Activated naive CD4-positive, alpha-beta T cell treated with anti-CD3 and anti-CD28 coated beads, Interleukin-2, amount 10 ng/mL, durations not matched to agents 7 days and 5 days (primary cell): ENCODE measurements around the gene GTF2I.
A peak's percentile ranks its signal among the peaks of the same experiment; 100 is the strongest.
"Not testable (repeated sequence)": the region's sequence is repeated elsewhere in the genome, so short reads cannot be mapped to it uniquely, and the experiment has no call there.

ENCODE experiments used
- CTCF ChIA-PET: fragments of 350-600 bp; sonication (Branson Sonifier 250); formaldehyde crosslinking; loops from one replicate; lab custom pipeline; 2021; ENCODE audit warnings: antibody characterized with exemption; lab: Charles Lee
- DNase-seq: peaks from one replicate; pipeline ENCODE4 v3.0.0-alpha.2; 2020
- H3K27ac Mint-ChIP-seq: one replicate; pipeline ENCODE4 v1.8.0; 2021; ENCODE audit warnings: mild to moderate bottlenecking, moderate library complexity, mixed read lengths
- H3K27me3 Mint-ChIP-seq: one replicate; pipeline ENCODE4 v1.8.0; 2021; ENCODE audit warnings: mild to moderate bottlenecking, mixed read lengths
- H3K36me3 Mint-ChIP-seq: one replicate; pipeline ENCODE4 v1.8.0; 2021; ENCODE audit warnings: mixed read lengths
- H3K4me1 Mint-ChIP-seq: one replicate; pipeline ENCODE4 v1.8.0; 2021; ENCODE audit warnings: mixed read lengths
- H3K4me3 Mint-ChIP-seq: one replicate; pipeline ENCODE4 v1.8.0; 2021; ENCODE audit warnings: mild to moderate bottlenecking, moderate library complexity, mixed read lengths
- H3K9me3 Mint-ChIP-seq: one replicate; pipeline ENCODE4 v1.8.0; 2021; ENCODE audit warnings: mixed read lengths

Gene GTF2I

DNA sequence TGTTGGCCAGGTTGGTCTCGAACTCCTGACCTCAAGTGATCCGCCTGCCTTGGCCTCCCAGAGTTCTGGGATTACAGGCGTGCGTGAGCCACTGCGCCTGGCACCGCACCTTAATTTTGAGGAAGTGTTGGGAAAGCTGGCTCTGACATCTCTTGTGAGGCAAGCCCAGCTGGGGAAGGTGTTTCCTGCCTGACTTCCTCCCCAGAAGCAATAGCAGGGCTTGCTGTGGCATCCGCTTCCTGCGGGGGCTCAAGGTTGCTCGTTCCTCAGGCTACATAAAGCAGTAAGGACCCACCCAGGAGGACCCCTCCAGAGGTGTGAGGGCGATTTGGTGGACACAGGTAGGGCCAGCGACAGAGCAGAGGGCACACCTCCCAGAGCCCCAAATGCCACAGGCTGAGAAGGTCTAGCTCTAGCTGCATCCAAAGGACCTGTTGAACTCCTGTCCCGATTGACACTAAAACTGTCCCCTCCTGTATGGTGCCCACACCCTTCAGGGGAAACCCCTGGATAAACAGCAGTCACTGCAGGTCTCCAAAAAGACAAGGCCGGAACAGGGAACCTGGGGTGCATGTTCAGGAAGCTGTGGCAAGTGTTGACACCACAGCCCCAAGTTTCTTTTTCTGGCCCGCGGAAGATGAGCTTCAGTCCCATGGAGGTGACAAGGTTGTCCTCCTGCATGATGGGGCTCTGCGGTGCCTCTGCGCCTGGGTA lies 107.8 kb downstream of the GTF2I start:
- H3K9me3 Mint-ChIP-seq, H3K36me3 Mint-ChIP-seq, H3K27ac Mint-ChIP-seq, CTCF ChIA-PET, DNase-seq, H3K4me3 Mint-ChIP-seq, H3K27me3 Mint-ChIP-seq, H3K4me1 Mint-ChIP-seq: not testable (repeated sequence)

DNA sequence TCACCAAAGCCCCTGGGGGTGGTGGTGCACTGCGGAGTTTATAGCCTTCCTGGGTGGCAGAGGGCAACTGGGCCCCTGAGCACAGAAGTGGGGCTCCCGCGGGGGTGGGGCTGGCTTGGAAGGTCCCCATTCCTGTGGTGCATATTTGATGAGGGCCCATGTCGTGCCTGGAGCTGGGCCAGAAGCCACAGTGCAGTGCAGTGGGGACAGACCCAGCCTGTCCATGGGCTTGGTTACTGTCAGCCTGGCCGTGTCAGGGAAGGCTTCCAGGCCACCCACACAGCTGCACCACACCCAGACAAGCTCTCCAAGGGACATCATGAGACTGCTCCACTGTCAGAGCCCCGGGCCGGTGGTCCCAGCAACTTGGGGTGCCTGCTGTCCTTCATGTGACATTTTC lies 109.0 kb downstream of the GTF2I start:
- H3K36me3 Mint-ChIP-seq, H3K4me1 Mint-ChIP-seq, H3K9me3 Mint-ChIP-seq, H3K4me3 Mint-ChIP-seq, DNase-seq, H3K27ac Mint-ChIP-seq, CTCF ChIA-PET, H3K27me3 Mint-ChIP-seq: not testable (repeated sequence)

DNA sequence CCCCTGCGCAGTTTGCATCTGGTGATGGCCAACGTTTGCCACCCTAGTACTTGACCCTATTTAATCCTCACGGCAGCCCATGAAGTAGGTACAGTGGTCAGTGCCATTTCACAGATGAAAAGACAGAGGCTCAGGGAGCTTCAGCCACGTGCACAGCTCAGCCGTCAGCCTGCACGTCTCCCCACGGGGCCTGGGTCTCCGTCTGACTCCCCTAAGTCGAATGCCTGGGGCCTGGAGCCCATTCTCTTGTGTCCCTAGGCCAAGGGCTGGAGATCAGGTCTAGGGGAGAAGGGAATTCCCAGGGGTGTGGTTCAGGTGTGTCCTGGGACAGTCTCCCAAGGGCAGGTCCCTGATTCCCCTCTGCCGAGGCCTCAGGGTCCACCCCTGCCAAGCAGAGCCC lies 109.5 kb downstream of the GTF2I start:
- CTCF ChIA-PET, DNase-seq, H3K9me3 Mint-ChIP-seq: not testable (repeated sequence)

DNA sequence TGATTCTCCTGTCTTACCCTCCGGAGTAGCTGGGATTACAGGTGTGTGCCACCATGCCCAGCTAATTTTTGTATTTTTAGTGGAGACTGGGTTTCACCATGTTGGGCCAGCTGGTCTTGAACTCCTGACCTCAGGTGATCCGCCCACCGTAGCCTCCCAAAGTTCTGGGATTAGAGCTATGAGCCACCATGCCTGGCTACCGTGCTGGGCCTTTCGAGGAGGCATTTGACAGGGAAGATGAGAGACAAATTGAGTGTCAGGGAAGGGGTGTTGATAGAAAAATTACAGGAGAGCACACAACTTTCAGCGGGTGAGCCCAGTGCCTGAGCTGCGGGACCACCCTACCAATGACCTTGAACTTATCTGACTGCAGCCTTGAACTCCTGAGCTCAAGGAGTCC lies 112.5 kb downstream of the GTF2I start:
- H3K4me3 Mint-ChIP-seq, CTCF ChIA-PET, H3K36me3 Mint-ChIP-seq, H3K4me1 Mint-ChIP-seq, H3K27me3 Mint-ChIP-seq, DNase-seq, H3K27ac Mint-ChIP-seq, H3K9me3 Mint-ChIP-seq: not testable (repeated sequence)

More for the DNA sequence above, 109.5 kb downstream of the GTF2I start:
- H3K36me3 Mint-ChIP-seq, H3K27me3 Mint-ChIP-seq, H3K4me3 Mint-ChIP-seq, H3K4me1 Mint-ChIP-seq, H3K27ac Mint-ChIP-seq: not testable (repeated sequence)

DNA sequence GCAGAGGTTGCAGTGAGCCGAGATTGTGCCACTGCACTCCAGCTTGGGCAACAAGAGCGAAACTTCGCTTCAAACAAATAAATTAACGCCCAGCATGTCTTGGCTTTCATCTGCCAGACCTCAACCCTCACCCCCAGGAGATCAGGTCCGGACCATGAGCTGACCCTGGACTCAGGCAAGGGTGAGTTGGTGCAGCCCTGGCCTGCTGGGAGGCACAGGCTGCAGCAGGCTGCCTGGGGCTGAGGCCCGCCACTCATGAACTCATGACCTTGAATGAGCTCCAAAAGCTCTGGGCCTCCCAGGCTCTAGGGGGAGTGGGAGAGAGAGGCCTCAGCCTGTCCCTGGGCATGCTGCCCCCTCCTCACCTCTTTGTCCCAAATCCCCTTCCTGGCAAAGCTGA lies 114.6 kb downstream of the GTF2I start:
- H3K36me3 Mint-ChIP-seq, H3K27me3 Mint-ChIP-seq, H3K4me3 Mint-ChIP-seq, H3K4me1 Mint-ChIP-seq, H3K27ac Mint-ChIP-seq, CTCF ChIA-PET, H3K9me3 Mint-ChIP-seq, DNase-seq: not testable (repeated sequence)

DNA sequence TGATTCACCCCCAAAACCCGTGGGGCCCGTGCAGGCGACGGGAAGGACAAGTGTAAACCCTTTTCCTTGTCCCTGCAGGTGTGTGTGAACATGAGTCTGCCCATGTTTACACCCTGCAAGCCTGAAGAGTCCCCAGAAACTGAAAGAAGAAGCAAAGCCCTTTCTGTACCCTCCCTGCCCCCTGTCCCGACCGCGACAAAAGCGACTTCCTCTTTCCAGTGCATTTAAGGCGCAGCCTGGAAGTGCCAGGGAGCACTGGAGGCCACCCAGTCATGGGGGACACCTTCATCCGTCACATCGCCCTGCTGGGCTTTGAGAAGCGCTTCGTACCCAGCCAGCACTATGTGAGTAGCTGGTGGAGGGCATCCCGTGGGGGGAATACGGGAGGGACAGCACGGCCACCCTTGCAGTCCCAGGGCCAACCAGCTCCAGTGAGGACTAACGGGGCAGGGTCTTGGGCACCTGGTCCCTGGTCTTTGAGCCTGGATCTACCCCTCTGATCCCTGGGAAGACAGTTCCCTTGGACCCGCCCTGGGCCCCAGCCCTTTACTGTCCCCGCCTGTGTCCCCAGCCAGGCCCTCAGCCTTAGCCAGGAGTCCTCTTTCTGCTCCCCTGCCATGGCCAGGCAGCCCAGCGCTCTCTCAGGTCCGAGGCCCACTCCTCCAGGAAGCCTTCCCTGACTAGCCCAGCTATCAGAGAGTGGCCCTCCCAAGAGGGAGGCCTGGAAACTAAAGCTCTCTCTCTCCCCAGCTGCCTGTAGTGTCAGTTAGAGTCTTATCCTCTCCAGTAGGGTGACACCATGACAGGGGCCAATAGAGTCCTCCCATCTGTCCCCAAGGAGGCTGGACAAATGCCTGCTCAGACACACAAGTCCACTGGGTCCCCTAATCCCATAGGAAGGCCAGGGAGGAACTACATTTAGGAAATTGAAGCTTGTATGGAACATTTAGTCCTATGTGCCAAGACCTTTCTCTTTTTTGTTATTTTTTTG lies 116.5 kb downstream of the GTF2I start, which contains the start of gene NCF1:
TSS of gene NCF1 (plus strand) at position 252 of the 991 bp plus-strand sequence. CDS start at position 273, 21 bp downstream.
- H3K27ac Mint-ChIP-seq, H3K9me3 Mint-ChIP-seq, CTCF ChIA-PET, DNase-seq, H3K4me3 Mint-ChIP-seq, H3K36me3 Mint-ChIP-seq, H3K27me3 Mint-ChIP-seq, H3K4me1 Mint-ChIP-seq: not testable (repeated sequence)

DNA sequence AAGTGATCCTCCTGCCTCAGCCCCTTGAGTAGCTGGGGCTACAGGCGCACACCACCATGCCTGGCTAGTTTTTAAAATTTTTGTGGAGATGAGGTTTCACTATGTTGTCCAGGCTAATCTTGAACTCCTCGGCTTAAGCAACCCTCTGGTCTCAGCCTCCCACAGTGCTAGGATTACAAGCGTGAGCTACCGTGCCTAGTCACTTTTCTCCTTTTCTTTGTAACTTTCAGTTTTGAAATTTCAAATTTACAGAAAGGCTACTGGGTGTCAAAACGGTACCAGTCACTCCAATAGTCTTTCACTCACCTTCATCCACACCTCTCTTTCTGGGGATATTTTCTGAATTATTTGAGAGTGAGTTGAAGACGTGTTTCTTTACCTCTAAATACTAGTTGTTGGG lies 117.6 kb downstream of the GTF2I start:
- H3K36me3 Mint-ChIP-seq, H3K4me1 Mint-ChIP-seq, CTCF ChIA-PET, H3K4me3 Mint-ChIP-seq, DNase-seq, H3K27me3 Mint-ChIP-seq, H3K27ac Mint-ChIP-seq, H3K9me3 Mint-ChIP-seq: not testable (repeated sequence)

DNA sequence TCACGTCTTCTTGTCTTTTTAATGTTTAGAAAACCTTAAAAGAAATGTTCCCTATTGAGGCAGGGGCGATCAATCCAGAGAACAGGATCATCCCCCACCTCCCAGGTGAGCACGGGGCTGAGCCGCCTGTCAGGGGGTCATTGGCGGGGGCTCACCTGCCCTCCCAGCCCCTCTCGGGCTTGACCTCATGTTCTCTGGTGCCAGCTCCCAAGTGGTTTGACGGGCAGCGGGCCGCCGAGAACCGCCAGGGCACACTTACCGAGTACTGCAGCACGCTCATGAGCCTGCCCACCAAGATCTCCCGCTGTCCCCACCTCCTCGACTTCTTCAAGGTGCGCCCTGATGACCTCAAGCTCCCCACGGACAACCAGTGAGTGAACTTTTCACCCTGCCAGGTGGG lies 121.5 kb downstream of the GTF2I start:
- CTCF ChIA-PET, DNase-seq, H3K27me3 Mint-ChIP-seq: not testable (repeated sequence)

DNA sequence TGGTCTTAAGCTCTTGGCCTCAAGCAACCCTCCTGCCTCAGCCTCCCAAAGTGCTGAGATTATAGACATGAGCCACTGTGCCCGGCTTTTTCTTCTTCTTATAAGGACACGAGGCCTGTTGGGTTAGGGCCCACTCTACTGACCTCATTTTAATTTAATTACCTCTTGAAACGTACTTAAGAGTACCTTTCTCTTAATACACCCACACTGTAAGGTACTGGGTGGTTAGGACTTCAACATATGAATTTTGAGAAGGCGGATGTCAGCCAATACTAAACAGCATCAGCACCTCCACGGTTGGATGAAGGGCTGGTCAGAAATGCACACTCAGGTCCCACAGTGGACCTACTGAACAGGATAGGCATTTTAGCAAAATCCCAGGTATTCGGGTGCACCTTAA lies 124.2 kb downstream of the GTF2I start:
- H3K27me3 Mint-ChIP-seq, H3K36me3 Mint-ChIP-seq: not testable (repeated sequence)

More for the DNA sequence above, 121.5 kb downstream of the GTF2I start:
- not testable (repeated sequence) for H3K9me3 Mint-ChIP-seq, H3K36me3 Mint-ChIP-seq, H3K4me1 Mint-ChIP-seq, H3K27ac Mint-ChIP-seq, H3K4me3 Mint-ChIP-seq

DNA sequence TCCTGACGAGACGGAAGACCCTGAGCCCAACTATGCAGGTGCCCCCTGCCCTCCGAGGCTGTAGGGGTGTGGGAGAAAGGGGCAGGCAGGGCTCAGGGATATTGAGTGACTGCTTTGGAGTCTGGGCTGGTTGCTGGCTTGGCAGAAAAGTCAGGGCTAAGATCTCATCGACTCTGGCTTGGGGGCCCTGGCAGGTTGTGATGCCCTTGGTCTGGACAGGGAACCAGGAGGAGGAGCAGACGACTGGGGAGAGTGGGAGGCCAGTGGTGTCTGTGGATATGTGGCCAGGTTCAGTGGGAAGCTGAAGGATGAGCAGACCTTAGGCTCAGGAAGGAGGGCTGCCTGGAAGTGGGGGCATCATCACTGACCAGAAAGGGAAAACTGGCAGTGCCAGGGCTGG lies 126.1 kb downstream of the GTF2I start:
- H3K27me3 Mint-ChIP-seq, CTCF ChIA-PET: not testable (repeated sequence)

More for the DNA sequence above, 124.2 kb downstream of the GTF2I start:
- H3K9me3 Mint-ChIP-seq, H3K4me3 Mint-ChIP-seq, CTCF ChIA-PET, H3K4me1 Mint-ChIP-seq, H3K27ac Mint-ChIP-seq, DNase-seq: not testable (repeated sequence)

DNA sequence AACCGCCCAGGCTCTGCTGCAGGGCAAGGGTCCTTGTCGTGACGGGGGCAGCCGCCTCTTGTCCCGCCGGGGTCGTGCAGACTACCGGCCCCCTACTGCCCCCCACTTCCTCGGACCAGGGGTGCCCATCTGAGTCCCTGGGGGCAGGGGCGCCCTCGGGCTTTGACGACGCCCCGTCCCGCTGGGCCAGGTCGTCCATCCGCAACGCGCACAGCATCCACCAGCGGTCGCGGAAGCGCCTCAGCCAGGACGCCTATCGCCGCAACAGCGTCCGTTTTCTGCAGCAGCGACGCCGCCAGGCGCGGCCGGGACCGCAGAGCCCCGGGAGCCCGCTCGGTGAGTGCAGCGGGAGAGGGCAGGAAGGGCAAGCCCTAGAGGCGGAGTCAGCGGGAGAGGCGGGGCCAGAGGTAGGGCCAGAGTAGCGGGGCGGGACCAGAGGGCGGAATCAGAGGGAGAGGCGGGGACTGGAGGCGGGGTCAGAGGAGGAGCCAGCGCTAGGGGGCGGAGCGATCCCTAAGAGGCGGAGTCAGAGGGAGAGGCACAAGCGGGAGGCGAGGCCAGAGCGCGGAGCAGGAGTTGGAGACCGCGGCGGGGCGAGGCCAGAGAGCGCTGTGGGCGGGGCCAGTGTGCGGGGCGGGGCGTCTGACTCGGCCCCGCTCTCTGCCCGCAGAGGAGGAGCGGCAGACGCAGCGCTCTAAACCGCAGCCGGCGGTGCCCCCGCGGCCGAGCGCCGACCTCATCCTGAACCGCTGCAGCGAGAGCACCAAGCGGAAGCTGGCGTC lies 131.0 kb downstream of the GTF2I start:
- peak; percentile 96 for DNase-seq
- H3K36me3 Mint-ChIP-seq, H3K4me1 Mint-ChIP-seq, H3K27ac Mint-ChIP-seq, CTCF ChIA-PET, H3K9me3 Mint-ChIP-seq, H3K27me3 Mint-ChIP-seq: not testable (repeated sequence)
- H3K4me3 Mint-ChIP-seq: peak overlapping the region; percentile 65

More for the DNA sequence above, 126.1 kb downstream of the GTF2I start:
- not testable (repeated sequence) for H3K27ac Mint-ChIP-seq, H3K4me3 Mint-ChIP-seq, H3K36me3 Mint-ChIP-seq, H3K4me1 Mint-ChIP-seq, DNase-seq, H3K9me3 Mint-ChIP-seq

DNA sequence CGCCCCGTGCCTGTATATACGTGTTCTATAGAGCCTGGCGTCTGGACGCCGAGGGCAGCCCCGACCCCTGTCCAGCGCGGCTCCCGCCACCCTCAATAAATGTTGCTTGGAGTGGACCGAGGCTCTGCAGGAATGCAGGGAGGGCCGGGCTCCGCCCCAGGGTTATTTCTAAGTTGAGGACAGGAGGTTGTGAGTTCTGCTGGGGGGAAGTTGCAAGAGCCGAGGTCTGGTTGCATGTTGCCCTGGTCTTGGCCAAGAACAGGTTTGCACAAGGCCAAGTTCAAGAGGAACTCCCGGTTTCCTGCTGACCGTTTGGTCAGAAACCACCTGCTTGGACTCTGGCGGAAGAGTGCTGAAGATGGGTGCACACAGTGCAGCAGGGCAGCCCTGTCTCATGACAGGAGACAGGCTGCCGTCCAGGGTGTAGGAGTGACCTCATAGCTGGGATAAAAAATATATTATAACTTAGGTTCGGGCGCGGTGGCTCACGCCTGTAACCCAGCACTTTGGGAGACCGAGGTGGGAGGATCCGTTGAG lies 131.8 kb downstream of the GTF2I start:
- H3K4me1 Mint-ChIP-seq, H3K9me3 Mint-ChIP-seq, H3K27me3 Mint-ChIP-seq, CTCF ChIA-PET, H3K27ac Mint-ChIP-seq, H3K36me3 Mint-ChIP-seq, H3K4me3 Mint-ChIP-seq, DNase-seq: not testable (repeated sequence)

DNA sequence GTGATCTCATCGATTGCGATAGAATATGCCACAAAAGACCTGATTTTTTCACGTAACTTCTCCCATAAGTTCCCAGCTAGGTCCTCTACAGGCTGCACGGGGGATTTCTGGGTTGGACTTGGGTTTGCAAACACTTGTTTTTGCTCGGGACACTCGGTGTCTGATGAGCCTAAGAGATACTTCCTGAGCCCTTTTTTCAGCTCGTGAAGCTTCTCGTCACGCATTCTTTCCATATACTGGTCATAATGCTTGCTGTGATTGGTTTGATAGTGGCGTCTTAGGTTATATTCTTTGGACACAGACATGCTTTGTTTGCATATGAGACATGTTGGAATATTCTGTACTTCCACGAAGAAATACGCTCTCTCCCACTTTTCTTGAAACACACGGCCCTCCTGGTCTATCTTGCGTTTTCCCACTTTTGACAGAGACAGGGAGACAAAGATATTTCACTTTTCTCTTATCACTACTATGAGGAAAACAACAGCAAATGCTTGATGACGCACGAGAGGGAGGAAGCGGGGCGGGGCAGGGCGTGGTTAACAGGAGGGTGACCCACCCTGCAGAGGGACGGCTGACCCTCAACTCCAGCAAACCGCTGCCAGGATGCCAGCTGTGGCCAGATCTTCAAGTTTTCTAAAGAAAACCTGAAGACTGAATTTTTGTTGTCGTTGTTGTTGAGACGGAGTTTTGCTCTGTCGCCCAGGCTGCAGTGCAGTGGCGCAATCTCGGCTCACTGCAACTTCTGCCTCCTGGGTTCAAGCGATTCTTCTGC lies 140.5 kb downstream of the GTF2I start:
- H3K9me3 Mint-ChIP-seq, H3K27ac Mint-ChIP-seq, CTCF ChIA-PET, H3K36me3 Mint-ChIP-seq, H3K4me3 Mint-ChIP-seq, H3K27me3 Mint-ChIP-seq, DNase-seq, H3K4me1 Mint-ChIP-seq: not testable (repeated sequence)
